HepG2 (cell line): ENCODE results near the gene HLA-DPB1.

Experiments
- BHLHE40 ChIP-seq: IDR thresholded peaks from 2 replicates; pipeline ENCODE4 v1.6.1; 2011; ENCODE audit warnings: low read length, improper control_type of control experiment
- BRF2 ChIP-seq: sonication (generic); formaldehyde crosslinking; IDR thresholded peaks from 2 replicates; pipeline ENCODE4 v1.8.1; 2022; ENCODE audit warnings: mild to moderate bottlenecking, missing genetic modification reagents
- CTCF ChIP-seq: sonication (generic); formaldehyde crosslinking; IDR thresholded peaks from 2 replicates; pipeline ENCODE4 v1.5.0; 2020; ENCODE audit warnings: mild to moderate bottlenecking, missing genetic modification reagents, moderate library complexity
- HMG20B ChIP-seq: conservative IDR thresholded peaks from 2 replicates; pipeline ENCODE4 v1.6.1; 2016; ENCODE audit warnings: missing genetic modification reagents, missing compliant biosample characterization
- REPIN1 ChIP-seq: sonication (generic); formaldehyde crosslinking; IDR thresholded peaks from 2 replicates; pipeline ENCODE4 v1.8.0; 2022; ENCODE audit warnings: missing genetic modification reagents, low read depth, mild to moderate bottlenecking, borderline replicate concordance
- SIN3A ChIP-seq: IDR thresholded peaks from 2 replicates; pipeline ENCODE4 v1.6.1; 2011; ENCODE audit warnings: low read depth, mild to moderate bottlenecking, control low read depth, low read length, borderline replicate concordance
- SRF ChIP-seq: IDR thresholded peaks from 2 replicates; pipeline ENCODE4 v1.6.1; 2011; ENCODE audit warnings: mild to moderate bottlenecking, low read depth, low read length, moderate library complexity
- TAF1 ChIP-seq: sonication (generic); formaldehyde crosslinking; IDR thresholded peaks from 2 replicates; pipeline ENCODE4 v1.4.0; 2020; ENCODE audit warnings: missing genetic modification reagents
- ZNF512B ChIP-seq: sonication (generic); formaldehyde crosslinking; IDR thresholded peaks from 2 replicates; pipeline ENCODE4 v1.5.1; 2020; ENCODE audit warnings: missing genetic modification reagents, mild to moderate bottlenecking, borderline replicate concordance
- ZNF841 ChIP-seq: sonication (generic); formaldehyde crosslinking; IDR thresholded peaks from 2 replicates; pipeline ENCODE4 v1.8.1; 2023; ENCODE audit warnings: missing genetic modification reagents, borderline replicate concordance

- TF ChIP-seq BRF2 (CRISPR knock-in tag) (no peak), SIN3A (no peak), HMG20B (CRISPR knock-in tag) (no peak), TAF1 (CRISPR knock-in tag) (no peak), REPIN1 (CRISPR knock-in tag) (no peak), BHLHE40 (no peak), CTCF (CRISPR knock-in tag) (no peak), ZNF841 (CRISPR knock-in tag) (no peak), SRF (no peak), ZNF512B (CRISPR knock-in tag) (no peak)
Observed at GRCh38 chr6:33105386-33105785, 29.6 kb downstream of the HLA-DPB1 start.
